ENCODE measurements around the gene ENOPH1.

ENOPH1 gene

GRCh38 chr4:82415922-82416365 is 14.4 kb upstream of the ENOPH1 start:
- Mint-ChIP-seq H3K27ac (no peak overlapping the region), H3K9me3 (no peaks in the 10 kb centered on the region), H3K27me3 (ENCODE audit: low read depth) (peaks cover 38% of the 10 kb centered on the region), H3K4me3 (no peak overlapping the region), H3K4me1 (ENCODE audit: low read depth) (peaks cover 6% of the 10 kb centered on the region), H3K36me3 (ENCODE audit: low read depth) (no peaks in the 10 kb centered on the region)

GRCh38 chr4:82419451-82419850 is 10.9 kb upstream of the ENOPH1 start:
- peaks cover 24% of the 10 kb centered on the region for H3K36me3 Mint-ChIP-seq (ENCODE audit: low read depth)
- H3K4me1 Mint-ChIP-seq (ENCODE audit: low read depth): peaks cover 11% of the 10 kb centered on the region
- no peak overlapping the region for H3K27ac Mint-ChIP-seq
- H3K4me3 Mint-ChIP-seq: no peak overlapping the region
- H3K9me3 Mint-ChIP-seq: no peaks in the 10 kb centered on the region
- H3K27me3 Mint-ChIP-seq (ENCODE audit: low read depth): peaks cover 31% of the 10 kb centered on the region

GRCh38 chr4:82421796-82422560 is 8.4 kb upstream of the ENOPH1 start:
- H3K27ac Mint-ChIP-seq: no peak overlapping the region
- no peaks in the 10 kb centered on the region for H3K9me3 Mint-ChIP-seq
- peaks cover 14% of the 10 kb centered on the region for H3K27me3 Mint-ChIP-seq (ENCODE audit: low read depth)
- H3K4me3 Mint-ChIP-seq: no peak overlapping the region
- peaks cover 48% of the 10 kb centered on the region for H3K36me3 Mint-ChIP-seq (ENCODE audit: low read depth)
- peaks cover 25% of the 10 kb centered on the region for H3K4me1 Mint-ChIP-seq (ENCODE audit: low read depth)

- Mint-ChIP-seq H3K9me3 (no peaks in the 10 kb centered on the region), H3K27me3 (ENCODE audit: low read depth) (peaks cover 9% of the 10 kb centered on the region), H3K4me3 (no peak overlapping the region), H3K36me3 (ENCODE audit: low read depth) (peaks cover 54% of the 10 kb centered on the region), H3K27ac (no peak overlapping the region), H3K4me1 (ENCODE audit: low read depth) (peaks cover 31% of the 10 kb centered on the region)
These were observed 7.8 kb upstream of the ENOPH1 start for GRCh38 chr4:82422616-82423015.

GRCh38 chr4:82423245-82424054 is 6.9 kb upstream of the ENOPH1 start:
- no peak overlapping the region for H3K27ac Mint-ChIP-seq
- peaks cover under 1% of the 10 kb centered on the region for H3K27me3 Mint-ChIP-seq (ENCODE audit: low read depth)
- no peaks in the 10 kb centered on the region for H3K9me3 Mint-ChIP-seq
- H3K4me3 Mint-ChIP-seq: no peak overlapping the region
- H3K36me3 Mint-ChIP-seq (ENCODE audit: low read depth): peaks cover 63% of the 10 kb centered on the region
- peaks cover 38% of the 10 kb centered on the region for H3K4me1 Mint-ChIP-seq (ENCODE audit: low read depth)

- no peaks in the 10 kb centered on the region for H3K9me3 Mint-ChIP-seq
- H3K36me3 Mint-ChIP-seq (ENCODE audit: low read depth): peaks cover 69% of the 10 kb centered on the region
- no peak overlapping the region for H3K4me3 Mint-ChIP-seq
- H3K27me3 Mint-ChIP-seq (ENCODE audit: low read depth): no peaks in the 10 kb centered on the region
- peaks cover 41% of the 10 kb centered on the region for H3K4me1 Mint-ChIP-seq (ENCODE audit: low read depth)
- H3K27ac Mint-ChIP-seq: no peak overlapping the region
These were observed 4.9 kb upstream of the ENOPH1 start for GRCh38 chr4:82425478-82425877.

GRCh38 chr4:82428526-82428968 is 1.8 kb upstream of the ENOPH1 start:
- H3K4me3 Mint-ChIP-seq: peak overlapping the region; percentile 100
- H3K27ac Mint-ChIP-seq: peak overlapping the region; percentile 50
- peaks cover 60% of the 10 kb centered on the region for H3K36me3 Mint-ChIP-seq (ENCODE audit: low read depth)
- no peaks in the 10 kb centered on the region for H3K27me3 Mint-ChIP-seq (ENCODE audit: low read depth)
- no peaks in the 10 kb centered on the region for H3K9me3 Mint-ChIP-seq
- H3K4me1 Mint-ChIP-seq (ENCODE audit: low read depth): peaks cover 51% of the 10 kb centered on the region

GRCh38 chr4:82428969-82429727 is 1.2 kb upstream of the ENOPH1 start:
- no peaks in the 10 kb centered on the region for H3K9me3 Mint-ChIP-seq
- H3K4me1 Mint-ChIP-seq (ENCODE audit: low read depth): peaks cover 57% of the 10 kb centered on the region
- H3K4me3 Mint-ChIP-seq: peak overlapping the region; percentile 100
- H3K36me3 Mint-ChIP-seq (ENCODE audit: low read depth): peaks cover 59% of the 10 kb centered on the region
- H3K27ac Mint-ChIP-seq: peak overlapping the region; percentile 99
- no peaks in the 10 kb centered on the region for H3K27me3 Mint-ChIP-seq (ENCODE audit: low read depth)

- no peaks in the 10 kb centered on the region for H3K9me3 Mint-ChIP-seq
- H3K36me3 Mint-ChIP-seq (ENCODE audit: low read depth): peaks cover 54% of the 10 kb centered on the region
- peaks cover 54% of the 10 kb centered on the region for H3K4me1 Mint-ChIP-seq (ENCODE audit: low read depth)
- H3K4me3 Mint-ChIP-seq: peak overlapping the region; percentile 100
- no peaks in the 10 kb centered on the region for H3K27me3 Mint-ChIP-seq (ENCODE audit: low read depth)
- peak overlapping the region; percentile 99 for H3K27ac Mint-ChIP-seq
These were observed 630 bp upstream of the ENOPH1 start for GRCh38 chr4:82429728-82430192.

GRCh38 chr4:82430964-82431745 is 765 bp downstream of the ENOPH1 start:
- H3K27ac Mint-ChIP-seq: peak overlapping the region; percentile 94
- peaks cover 45% of the 10 kb centered on the region for H3K4me1 Mint-ChIP-seq (ENCODE audit: low read depth)
- peak overlapping the region; percentile 100 for H3K4me3 Mint-ChIP-seq
- H3K9me3 Mint-ChIP-seq: no peaks in the 10 kb centered on the region
- peaks cover 45% of the 10 kb centered on the region for H3K36me3 Mint-ChIP-seq (ENCODE audit: low read depth)
- no peaks in the 10 kb centered on the region for H3K27me3 Mint-ChIP-seq (ENCODE audit: low read depth)

GRCh38 chr4:82431831-82432230 is 1.4 kb downstream of the ENOPH1 start:
- Mint-ChIP-seq H3K27me3 (ENCODE audit: low read depth) (no peaks in the 10 kb centered on the region), H3K9me3 (no peaks in the 10 kb centered on the region), H3K36me3 (ENCODE audit: low read depth) (peaks cover 42% of the 10 kb centered on the region), H3K4me1 (ENCODE audit: low read depth) (peaks cover 42% of the 10 kb centered on the region), H3K4me3 (no peak overlapping the region), H3K27ac (no peak overlapping the region)

- Mint-ChIP-seq H3K9me3 (no peaks in the 10 kb centered on the region), H3K4me3 (peak overlapping the region; percentile 37), H3K4me1 (ENCODE audit: low read depth) (peaks cover 41% of the 10 kb centered on the region), H3K36me3 (ENCODE audit: low read depth) (peaks cover 40% of the 10 kb centered on the region), H3K27me3 (ENCODE audit: low read depth) (no peaks in the 10 kb centered on the region), H3K27ac (peak overlapping the region; percentile 49)
These were observed 2.2 kb downstream of the ENOPH1 start for GRCh38 chr4:82432596-82432995.

GRCh38 chr4:82433791-82434190 is 3.4 kb downstream of the ENOPH1 start:
- Mint-ChIP-seq H3K27me3 (ENCODE audit: low read depth) (no peaks in the 10 kb centered on the region), H3K4me3 (peak overlapping the region; percentile 30), H3K36me3 (ENCODE audit: low read depth) (peaks cover 29% of the 10 kb centered on the region)

More at GRCh38 chr4:82433791-82434190, 3.4 kb downstream of the ENOPH1 start:
- H3K4me1 Mint-ChIP-seq (ENCODE audit: low read depth): peaks cover 37% of the 10 kb centered on the region
- H3K27ac Mint-ChIP-seq: peak overlapping the region; percentile 61
- H3K9me3 Mint-ChIP-seq: no peaks in the 10 kb centered on the region
